ENCODE measurements around the gene ZNF710. TPM values are rescaled to one million over a fixed set of nuclear protein-coding genes. Genes with fewer than 3 reads are reported as not detected.

Gene ZNF710
- total RNA-seq, 1 donor from 2014 or later, result 26.9 TPM

GRCh38 chr15:90018216-90018831 is 17.2 kb downstream of the ZNF710 start:
- no peak overlapping the region for H2AFZ ChIP-seq (ENCODE audit: low read depth, low read length)
- H3K27ac ChIP-seq (ENCODE audit: low read depth, low read length), result no peak overlapping the region
- H3K4me3 ChIP-seq (ENCODE audit: insufficient read depth, low read depth, low read length), result no peak overlapping the region
- H3K4me3 Mint-ChIP-seq (ENCODE audit: unreplicated experiment), result no peak overlapping the region
- H3K4me2 ChIP-seq (ENCODE audit: low read length), result no peak overlapping the region
- H3K36me3 ChIP-seq (ENCODE audit: insufficient read depth, low read length), result no peaks in the 10 kb centered on the region
- H3K9me3 ChIP-seq (ENCODE audit: insufficient read depth, low read depth, low read length), result no peaks in the 10 kb centered on the region
- H4K20me1 ChIP-seq (ENCODE audit: insufficient read depth, low read length), result peaks cover 59% of the 10 kb centered on the region
- no peaks in the 10 kb centered on the region for H3K27me3 Mint-ChIP-seq (ENCODE audit: low read depth, unreplicated experiment)
- H3K4me1 Mint-ChIP-seq (ENCODE audit: low read depth, unreplicated experiment), result no peaks in the 10 kb centered on the region
- TF ChIP-seq EZH2 (IDR thresholded peaks at IDR 0.05; ENCODE audit: insufficient read depth, low read length), result no peak
- TF ChIP-seq CTCF (IDR thresholded peaks at IDR 0.05; ENCODE audit: insufficient read depth, low read depth, low read length), result no peak
- no peaks in the 10 kb centered on the region for H3K4me1 ChIP-seq (ENCODE audit: insufficient read depth, low read length)
- no peaks in the 10 kb centered on the region for H3K9me3 Mint-ChIP-seq (ENCODE audit: unreplicated experiment)
- no peak for FAIRE-seq
- no peaks in the 10 kb centered on the region for H3K27me3 ChIP-seq (ENCODE audit: insufficient read depth, low read length)
- H3K36me3 Mint-ChIP-seq (ENCODE audit: low read depth, unreplicated experiment), result peaks cover 4% of the 10 kb centered on the region
- DNase-seq (ENCODE audit: low read depth), result no peak
- H3K27ac Mint-ChIP-seq (ENCODE audit: unreplicated experiment), result peak overlapping the region; percentile 72
- H3K79me2 ChIP-seq (ENCODE audit: insufficient read depth, low read length), result peaks cover 67% of the 10 kb centered on the region
- no peak overlapping the region for H3K9ac ChIP-seq (ENCODE audit: low read length)

- H3K9me3 ChIP-seq (ENCODE audit: insufficient read depth, low read depth, low read length), result no peaks in the 10 kb centered on the region
- Mint-ChIP-seq H3K9me3 (ENCODE audit: unreplicated experiment) (no peaks in the 10 kb centered on the region), H3K27me3 (ENCODE audit: low read depth, unreplicated experiment) (no peaks in the 10 kb centered on the region), H3K4me3 (ENCODE audit: unreplicated experiment) (no peak overlapping the region), H3K27ac (ENCODE audit: unreplicated experiment) (no peak overlapping the region), H3K36me3 (ENCODE audit: low read depth, unreplicated experiment) (peaks cover 4% of the 10 kb centered on the region), H3K4me1 (ENCODE audit: low read depth, unreplicated experiment) (no peaks in the 10 kb centered on the region)
- DNase-seq (ENCODE audit: low read depth) (no peak), FAIRE-seq (no peak)
- peaks cover 58% of the 10 kb centered on the region for H3K79me2 ChIP-seq (ENCODE audit: insufficient read depth, low read length)
- no peaks in the 10 kb centered on the region for H3K36me3 ChIP-seq (ENCODE audit: insufficient read depth, low read length)
- no peak overlapping the region for H2AFZ ChIP-seq (ENCODE audit: low read depth, low read length)
- H3K9ac ChIP-seq (ENCODE audit: low read length), result no peak overlapping the region
- H3K4me1 ChIP-seq (ENCODE audit: insufficient read depth, low read length), result no peaks in the 10 kb centered on the region
- no peaks in the 10 kb centered on the region for H3K27me3 ChIP-seq (ENCODE audit: insufficient read depth, low read length)
- H3K4me3 ChIP-seq (ENCODE audit: insufficient read depth, low read depth, low read length), result no peak overlapping the region
- no peak overlapping the region for H3K4me2 ChIP-seq (ENCODE audit: low read length)
- peaks cover 72% of the 10 kb centered on the region for H4K20me1 ChIP-seq (ENCODE audit: insufficient read depth, low read length)
- no peak for TF ChIP-seq EZH2 (IDR thresholded peaks at IDR 0.05; ENCODE audit: insufficient read depth, low read length)
- no peak for TF ChIP-seq CTCF (IDR thresholded peaks at IDR 0.05; ENCODE audit: insufficient read depth, low read depth, low read length)
- no peak overlapping the region for H3K27ac ChIP-seq (ENCODE audit: low read depth, low read length)
Measured at GRCh38 chr15:90019611-90020010, 18.5 kb downstream of the ZNF710 start.

GRCh38 chr15:90020021-90020735 is 19.1 kb downstream of the ZNF710 start:
- FAIRE-seq (no peak), DNase-seq (ENCODE audit: low read depth) (no peak)
- Histone ChIP-seq H3K79me2 (ENCODE audit: insufficient read depth, low read length) (peaks cover 58% of the 10 kb centered on the region), H3K27me3 (ENCODE audit: insufficient read depth, low read length) (no peaks in the 10 kb centered on the region), H3K27ac (ENCODE audit: low read depth, low read length) (no peak overlapping the region), H2AFZ (ENCODE audit: low read depth, low read length) (no peak overlapping the region), H3K9me3 (ENCODE audit: insufficient read depth, low read depth, low read length) (no peaks in the 10 kb centered on the region), H4K20me1 (ENCODE audit: insufficient read depth, low read length) (peaks cover 69% of the 10 kb centered on the region), H3K4me1 (ENCODE audit: insufficient read depth, low read length) (no peaks in the 10 kb centered on the region), H3K4me2 (ENCODE audit: low read length) (no peak overlapping the region), H3K9ac (ENCODE audit: low read length) (no peak overlapping the region), H3K36me3 (ENCODE audit: insufficient read depth, low read length) (no peaks in the 10 kb centered on the region), H3K4me3 (ENCODE audit: insufficient read depth, low read depth, low read length) (no peak overlapping the region)
- Mint-ChIP-seq H3K4me1 (ENCODE audit: low read depth, unreplicated experiment) (no peaks in the 10 kb centered on the region), H3K27ac (ENCODE audit: unreplicated experiment) (no peak overlapping the region), H3K4me3 (ENCODE audit: unreplicated experiment) (no peak overlapping the region), H3K27me3 (ENCODE audit: low read depth, unreplicated experiment) (no peaks in the 10 kb centered on the region), H3K9me3 (ENCODE audit: unreplicated experiment) (no peaks in the 10 kb centered on the region), H3K36me3 (ENCODE audit: low read depth, unreplicated experiment) (peaks cover 4% of the 10 kb centered on the region)
- TF ChIP-seq CTCF (IDR thresholded peaks at IDR 0.05; ENCODE audit: insufficient read depth, low read depth, low read length) (no peak), EZH2 (IDR thresholded peaks at IDR 0.05; ENCODE audit: insufficient read depth, low read length) (no peak)
